NCI-H1417 (cell line): Measurements from ENCODE around the gene STX11.

Experiments used
- DNase-seq, 3 experiments: peaks; one replicate each; lab custom pipeline; 2025; lab: John Stamatoyannopoulos, UW

STX11 gene

DNA sequence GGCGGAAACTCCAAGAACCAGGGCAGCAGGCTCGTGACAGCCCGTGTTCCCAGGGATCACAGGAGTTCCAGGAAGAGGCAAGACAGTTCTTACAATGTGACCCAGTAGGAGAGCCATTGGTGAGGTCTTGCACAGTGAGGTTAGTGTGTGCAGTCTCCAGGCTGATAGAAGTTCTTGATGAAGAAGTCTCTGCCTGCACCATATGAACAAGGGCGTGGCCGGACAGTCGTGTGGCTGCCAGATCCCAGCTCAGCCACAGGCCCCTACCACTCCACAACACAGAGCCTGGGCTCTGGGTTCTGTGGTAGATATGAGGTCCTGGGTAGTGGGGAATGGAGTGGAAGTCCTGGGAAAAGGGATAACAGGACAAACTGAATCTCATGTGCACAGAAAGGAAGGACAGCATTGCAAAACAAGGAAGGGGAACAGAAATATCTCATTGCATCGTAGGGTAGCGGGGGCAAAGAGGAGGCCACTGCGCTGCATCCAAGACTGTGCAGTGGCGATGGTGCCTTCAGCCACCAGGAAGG lies 65.2 kb downstream of the STX11 start:
- DNase-seq = peak in 1 of 3 experiments; percentile 50

DNA sequence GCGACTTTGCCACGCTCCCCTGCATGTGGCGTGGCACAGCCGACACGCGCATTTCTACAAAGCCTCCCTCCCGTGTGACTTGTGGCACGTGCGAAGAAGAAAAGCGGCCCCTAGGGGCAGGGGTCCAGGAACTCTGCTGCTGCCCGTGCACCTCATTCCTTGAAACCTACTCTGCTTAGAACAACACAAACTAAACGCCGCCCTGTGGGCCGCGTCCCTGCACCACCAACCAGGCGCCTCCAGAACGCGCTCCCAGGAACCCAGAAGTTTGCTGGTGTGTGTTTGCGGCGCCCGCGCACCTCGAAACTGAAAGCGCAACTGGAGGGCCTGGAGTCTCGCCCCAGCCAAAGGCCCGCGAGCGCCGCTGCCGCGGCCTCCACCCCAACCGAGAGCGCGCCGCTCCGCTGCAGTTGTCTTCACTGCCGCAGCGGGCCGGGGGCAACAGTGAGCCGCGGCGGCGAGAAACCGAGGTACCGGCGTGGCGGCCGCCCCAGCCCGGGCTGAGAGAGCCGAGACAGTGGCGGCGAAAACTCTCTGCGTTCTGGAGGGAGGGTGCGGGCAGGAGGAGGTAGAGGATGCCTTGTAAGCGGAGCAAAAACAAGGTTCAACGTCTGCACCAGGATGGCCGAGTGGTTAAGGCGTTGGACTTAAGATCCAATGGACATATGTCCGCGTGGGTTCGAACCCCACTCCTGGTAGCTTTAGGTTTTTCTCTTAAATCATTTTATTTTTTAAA lies 65.8 kb downstream of the STX11 start:
- DNase-seq = peak; percentile 95 to 98 (median 97)

DNA sequence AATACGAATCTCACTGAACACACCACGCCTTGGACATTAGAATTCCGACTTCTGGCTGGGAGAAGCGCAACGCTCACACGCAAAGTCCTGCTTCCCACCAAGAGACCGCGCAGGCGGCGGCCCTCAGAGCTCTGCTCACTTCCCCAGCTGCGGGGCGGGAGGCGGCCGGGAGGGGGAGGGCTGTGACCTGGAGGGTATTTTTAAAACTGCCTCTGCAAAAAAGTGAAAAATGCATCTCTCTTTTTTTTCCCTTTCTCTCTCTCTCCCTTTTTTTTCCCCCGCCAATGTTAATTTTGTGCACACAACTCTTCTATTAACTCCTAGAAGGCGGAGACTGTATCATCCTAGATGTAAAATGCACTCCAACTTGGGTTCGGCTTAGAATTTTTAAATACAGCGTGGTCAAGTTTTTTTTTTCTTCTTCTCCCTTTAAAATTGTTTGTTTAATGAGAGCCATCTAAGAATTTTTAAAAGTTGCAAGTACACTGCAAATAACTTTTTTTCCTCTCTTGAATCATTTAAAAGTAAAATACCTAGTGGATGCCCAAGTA lies 66.4 kb downstream of the STX11 start:
- no peak for DNase-seq

DNA sequence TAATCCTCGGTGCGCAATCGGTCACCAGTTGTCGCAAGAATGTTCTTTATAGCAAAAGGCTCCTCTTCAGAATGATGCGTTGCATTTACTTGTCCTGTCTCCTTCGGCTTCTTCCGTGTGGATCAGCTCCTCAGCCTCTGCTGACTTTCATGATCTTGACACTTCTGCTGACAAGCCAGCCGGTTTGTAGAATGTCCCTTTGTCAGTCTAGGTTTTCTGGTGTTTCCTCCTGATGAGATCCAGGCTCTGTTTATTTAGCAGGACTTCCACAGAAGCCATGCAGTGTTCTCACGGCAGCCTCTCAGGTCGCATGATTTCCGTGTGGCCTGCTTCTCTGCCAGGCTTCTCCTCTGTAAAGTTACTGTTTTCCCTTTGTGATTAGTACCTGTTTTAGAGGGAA lies 66.9 kb downstream of the STX11 start:
- no peak for DNase-seq

DNA sequence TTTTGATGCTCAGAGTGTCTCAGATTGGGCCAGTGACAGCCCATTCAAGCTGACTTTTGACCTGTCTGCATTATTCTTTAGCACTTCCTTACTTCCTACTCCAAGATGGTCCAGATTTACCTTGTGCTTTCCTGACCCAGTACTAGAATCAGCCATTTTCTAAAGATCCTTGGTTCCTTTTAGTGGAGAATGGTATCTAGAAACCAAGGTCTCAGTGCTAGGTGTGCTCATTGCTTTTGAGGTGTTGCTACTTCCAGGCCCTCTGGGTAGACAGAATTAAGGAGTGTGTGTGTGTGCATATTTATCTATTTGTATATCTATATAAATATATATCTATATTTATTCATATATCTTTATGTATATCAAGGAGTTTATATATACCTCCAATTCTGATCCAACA lies 67.5 kb downstream of the STX11 start:
- DNase-seq = no peak

DNA sequence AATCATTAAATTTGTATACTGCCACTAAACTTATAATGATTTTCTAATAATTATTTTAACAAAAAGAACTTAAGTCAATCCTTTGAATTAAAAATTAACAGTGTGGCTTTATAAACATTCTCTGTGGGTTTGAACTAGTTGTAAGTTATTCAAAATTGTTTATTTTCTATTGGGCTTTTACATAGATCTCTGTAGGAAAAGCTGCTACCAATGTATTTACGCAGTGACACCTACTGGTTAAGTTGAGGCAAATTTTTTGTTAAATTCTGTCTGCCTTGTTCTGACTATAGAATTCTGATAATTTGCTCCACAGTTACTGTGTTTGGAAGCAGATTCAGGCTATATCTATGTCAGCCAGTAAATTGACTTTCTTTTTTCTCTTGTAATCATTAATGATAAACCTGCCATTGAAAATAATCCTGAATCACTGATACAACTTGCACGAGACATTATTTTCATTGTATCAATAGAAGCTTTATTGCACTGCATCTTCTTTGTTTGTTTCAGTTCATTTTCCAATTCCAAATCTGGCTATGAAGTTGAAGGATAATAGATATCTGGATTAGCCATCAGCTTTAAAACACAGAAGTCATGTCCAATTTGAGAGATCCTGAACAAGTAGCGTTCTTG lies 68.9 kb downstream of the STX11 start:
- DNase-seq = peak; percentile 18 to 64 (median 28)

DNA sequence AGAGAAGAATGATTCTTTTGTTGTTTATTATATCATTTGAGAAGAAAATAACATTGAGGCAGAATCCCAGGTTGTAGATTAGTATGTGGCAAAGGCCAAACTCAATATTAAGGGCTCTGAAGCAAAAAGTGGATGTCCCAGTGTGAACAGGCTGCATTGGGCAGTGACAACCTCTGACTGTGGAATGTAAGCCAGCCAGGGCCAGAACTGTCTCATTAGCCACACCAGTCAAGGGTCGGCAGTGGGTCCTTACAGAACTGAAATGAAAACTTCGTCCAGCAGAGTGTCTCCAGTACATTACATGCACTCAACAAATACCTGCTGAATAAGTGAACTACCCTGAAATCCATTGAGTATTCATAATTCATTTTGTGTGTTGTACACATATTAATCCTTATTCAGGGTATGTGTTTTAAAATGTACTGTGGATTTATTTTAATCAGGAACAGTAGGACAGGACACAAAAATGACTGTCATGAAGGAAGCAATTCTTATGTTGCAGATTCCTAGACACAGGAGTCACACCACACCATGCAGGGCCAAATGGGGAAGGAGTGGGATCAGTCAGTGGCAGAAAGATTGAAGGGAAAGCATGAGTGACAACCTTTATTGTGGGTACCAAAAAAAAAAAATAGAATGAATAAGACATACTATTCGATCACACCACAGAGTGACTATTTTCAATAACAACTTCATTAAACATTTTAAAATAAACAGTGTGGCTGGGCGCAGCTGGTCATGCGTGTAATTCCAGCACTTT lies 69.9 kb downstream of the STX11 start:
- DNase-seq = no peak

DNA sequence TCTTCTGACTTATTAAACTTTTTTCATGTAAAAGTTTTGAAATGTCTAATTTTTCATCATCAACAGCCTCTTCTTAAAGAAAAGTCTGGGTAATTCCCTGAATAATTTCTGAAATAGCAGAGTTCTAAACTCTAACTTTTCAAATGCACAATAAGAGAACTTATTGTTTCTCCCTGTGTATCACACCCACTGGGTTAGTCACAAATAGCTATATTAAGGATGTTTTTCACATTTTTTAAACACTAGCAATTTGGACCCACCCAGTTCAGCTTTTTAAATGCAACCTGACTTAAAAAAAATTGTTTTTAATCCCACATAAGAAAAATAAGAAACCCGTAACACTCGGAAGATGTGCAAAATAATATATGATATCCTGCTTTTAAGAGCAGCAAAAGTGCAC lies 73.4 kb downstream of the STX11 start:
- no peak for DNase-seq

DNA sequence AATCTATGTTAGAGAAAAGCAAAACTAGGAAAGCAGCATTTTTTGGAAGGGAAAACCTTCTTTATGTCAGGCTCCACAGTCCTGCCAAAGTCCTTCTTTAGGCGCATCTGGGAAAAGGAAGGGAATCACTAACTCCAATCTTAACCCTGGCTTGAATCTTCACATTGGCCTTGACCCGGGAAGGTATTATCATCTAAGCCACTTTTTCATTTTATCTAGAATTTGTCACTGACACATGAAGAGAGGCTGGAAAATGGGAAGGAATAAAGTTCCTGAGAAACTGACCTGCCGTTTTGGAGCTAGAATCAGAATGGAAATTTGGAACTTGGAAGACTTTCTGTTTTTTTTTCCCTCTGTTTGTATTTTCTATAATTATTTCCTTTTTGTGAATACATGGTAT lies 81.4 kb downstream of the STX11 start:
- no peak for DNase-seq

DNA sequence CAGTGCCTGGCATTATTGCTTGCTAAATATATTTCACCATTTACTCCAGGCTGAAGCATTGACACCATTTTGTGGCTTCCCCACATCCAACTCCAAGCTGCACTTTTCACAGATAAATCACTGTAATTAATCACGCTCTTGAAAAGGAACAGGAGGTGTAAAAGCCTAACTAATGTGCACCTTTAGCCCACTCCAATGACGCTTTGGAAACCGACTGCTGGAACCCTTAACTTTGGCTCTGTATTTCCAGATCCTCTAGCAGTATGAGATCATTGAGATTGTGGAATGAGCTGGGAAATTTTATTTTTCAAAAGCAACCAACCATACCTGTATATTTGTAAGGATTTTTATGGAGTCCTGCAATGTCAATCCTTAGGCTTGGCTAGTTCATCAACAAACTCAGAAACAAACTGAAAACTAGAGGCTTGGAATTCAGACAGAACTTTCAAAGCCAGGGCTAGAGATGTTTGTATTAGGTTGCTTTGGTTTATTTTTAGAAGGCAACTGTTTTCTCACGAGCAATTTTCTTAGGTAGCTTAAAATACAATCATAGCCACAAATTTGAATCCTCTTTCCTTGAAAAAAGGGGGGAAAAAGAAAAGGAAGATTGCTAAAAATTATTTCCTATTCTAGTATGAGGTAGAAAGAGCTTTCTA lies 82.0 kb downstream of the STX11 start:
- peak in 1 of 3 experiments; percentile 16 for DNase-seq

DNA sequence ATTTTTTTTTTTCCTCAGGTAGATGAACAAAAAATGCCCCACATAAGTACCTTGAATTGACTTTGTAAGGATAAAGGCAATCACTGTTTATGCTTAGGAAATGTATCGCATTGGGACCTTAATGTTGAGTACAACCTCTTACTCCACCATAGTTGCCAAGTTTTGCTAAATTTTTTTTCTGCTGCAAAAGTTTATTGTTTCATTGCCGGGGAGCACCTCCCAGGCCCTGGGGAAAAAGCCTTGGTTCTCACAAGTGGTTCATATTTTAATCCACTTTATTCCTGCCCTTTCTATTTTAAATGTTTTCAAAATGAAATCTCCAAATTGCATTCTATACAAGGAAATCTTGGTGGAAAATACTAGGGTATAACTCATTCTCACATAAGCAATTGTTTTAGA lies 82.5 kb downstream of the STX11 start:
- no peak for DNase-seq

DNA sequence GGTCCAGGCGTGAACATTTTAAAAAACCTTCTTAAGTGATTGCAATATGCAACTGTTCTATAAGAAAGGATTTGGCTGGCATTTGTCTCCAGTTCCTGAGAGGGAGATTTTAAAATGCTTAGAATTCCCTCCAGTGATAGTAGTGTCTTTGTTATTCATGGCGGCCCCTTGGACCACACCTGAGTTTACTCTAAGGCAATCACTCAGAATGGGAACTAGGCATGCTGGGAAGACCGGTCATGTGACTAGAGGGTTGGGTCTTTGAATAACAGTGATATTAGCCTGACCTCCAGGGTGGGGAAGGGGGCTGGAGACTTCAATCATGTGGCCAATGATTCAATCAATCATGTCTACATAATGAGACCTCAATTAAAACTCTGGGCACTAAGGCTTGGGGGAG lies 84.1 kb downstream of the STX11 start:
- no peak for DNase-seq

DNA sequence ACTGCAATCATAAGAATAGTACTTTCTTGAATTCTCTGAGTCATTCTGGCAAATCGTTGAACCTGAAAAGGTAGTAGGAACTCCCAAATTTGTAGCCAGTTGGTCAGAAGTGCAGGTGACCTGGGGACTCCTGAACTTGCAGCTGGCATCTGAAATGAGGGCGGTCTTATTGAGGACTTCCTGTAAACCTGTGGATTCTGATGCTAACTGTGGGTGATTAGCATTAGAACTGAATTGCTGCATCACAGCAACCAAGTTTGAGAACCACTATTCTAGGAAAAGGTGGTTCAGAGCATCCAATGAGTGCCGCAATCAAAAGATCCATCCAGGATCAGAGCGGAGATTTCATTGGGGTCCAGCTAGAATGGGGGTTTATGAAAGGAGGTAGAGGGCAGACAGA lies 84.6 kb downstream of the STX11 start:
- no peak for DNase-seq
